Progenitor cell of endocrine pancreas (in vitro differentiated cells): Measurements from ENCODE around the gene VASP. TPM values are rescaled to one million over a fixed set of nuclear protein-coding genes. Genes with fewer than 3 reads are reported as not detected.
A peak's percentile ranks its signal among the peaks of the same experiment; 100 is the strongest.

ENCODE experiments used
- DNase-seq: peaks from one replicate; pipeline ENCODE4 v3.0.0; 2021; ENCODE audit warnings: low spot score; ENCODE audit not compliant: unreplicated experiment
- H3K27ac Mint-ChIP-seq: 2 replicates; pipeline ENCODE4 v1.8.0; 2021; ENCODE audit warnings: mild to moderate bottlenecking, moderate library complexity, mixed read lengths
- H3K27me3 Mint-ChIP-seq: 2 replicates; pipeline ENCODE4 v1.8.0; 2021; ENCODE audit warnings: mixed read lengths
- H3K36me3 Mint-ChIP-seq: 2 replicates; pipeline ENCODE4 v1.8.0; 2022; ENCODE audit warnings: mixed read lengths; ENCODE audit not compliant: insufficient read depth
- H3K4me1 Mint-ChIP-seq: 2 replicates; pipeline ENCODE4 v1.8.0; 2021; ENCODE audit warnings: low read depth, mixed read lengths
- H3K4me3 Mint-ChIP-seq: 2 replicates; pipeline ENCODE4 v1.8.0; 2021; ENCODE audit warnings: low read depth, mild to moderate bottlenecking, moderate library complexity, mixed read lengths
- H3K9me3 Mint-ChIP-seq: 2 replicates; pipeline ENCODE4 v1.8.0; 2021; ENCODE audit warnings: low read depth, mixed read lengths
- total RNA-seq: library from RNA; stranded (reverse); gene quantifications from 2 replicates; pipeline ENCODE4 v1.2.1, GENCODE V29; 2021
- TF ChIP-seq, protein P1 (sequence below): fragments of 200-600 bp; sonication (generic); IDR thresholded peaks from one replicate; pipeline ENCODE4 v1.5.0; 2021; ENCODE audit warnings: antibody characterized with exemption, mild to moderate bottlenecking; ENCODE audit not compliant: unreplicated experiment

Gene VASP
- total RNA-seq, 1 donor from 2014 or later, result 94.9 TPM

DNA sequence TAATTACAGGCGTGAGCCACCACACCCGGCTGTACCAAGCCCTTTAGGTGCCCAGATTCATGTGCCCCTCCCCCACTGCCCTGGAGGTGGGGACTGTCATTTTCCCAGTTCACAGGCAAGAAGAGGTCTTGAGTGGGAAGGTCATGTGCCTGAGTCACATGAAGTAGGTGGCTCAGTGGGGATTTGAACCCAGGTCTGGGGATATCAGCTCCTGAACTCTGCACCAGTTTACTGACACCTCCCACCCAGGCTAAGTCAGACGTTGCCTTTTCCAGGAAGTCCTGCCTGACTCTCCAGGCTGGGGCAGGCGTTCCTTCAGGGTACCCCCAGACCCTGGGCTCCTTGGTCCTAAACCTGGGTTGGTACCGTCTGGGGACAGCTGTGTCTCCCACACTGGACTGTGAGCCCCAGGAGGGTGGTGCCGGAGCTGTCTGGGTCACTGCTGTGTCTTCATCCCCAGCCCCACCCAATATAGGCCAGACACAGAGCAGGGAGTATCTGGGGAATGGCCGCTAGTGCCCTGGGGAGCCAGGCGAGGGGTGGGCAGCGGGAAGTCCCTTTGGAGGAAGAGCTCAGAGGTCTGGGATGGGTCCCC lies 8.6 kb downstream of the VASP start:
- peaks cover 4% of the 10 kb centered on the region for H3K4me1 Mint-ChIP-seq
- H3K4me3 Mint-ChIP-seq, result no peak overlapping the region
- no peak for DNase-seq
- no peaks in the 10 kb centered on the region for H3K27me3 Mint-ChIP-seq
- H3K9me3 Mint-ChIP-seq, result no peaks in the 10 kb centered on the region
- H3K27ac Mint-ChIP-seq, result peak overlapping the region; percentile 71
- TF ChIP-seq, protein P1, sequence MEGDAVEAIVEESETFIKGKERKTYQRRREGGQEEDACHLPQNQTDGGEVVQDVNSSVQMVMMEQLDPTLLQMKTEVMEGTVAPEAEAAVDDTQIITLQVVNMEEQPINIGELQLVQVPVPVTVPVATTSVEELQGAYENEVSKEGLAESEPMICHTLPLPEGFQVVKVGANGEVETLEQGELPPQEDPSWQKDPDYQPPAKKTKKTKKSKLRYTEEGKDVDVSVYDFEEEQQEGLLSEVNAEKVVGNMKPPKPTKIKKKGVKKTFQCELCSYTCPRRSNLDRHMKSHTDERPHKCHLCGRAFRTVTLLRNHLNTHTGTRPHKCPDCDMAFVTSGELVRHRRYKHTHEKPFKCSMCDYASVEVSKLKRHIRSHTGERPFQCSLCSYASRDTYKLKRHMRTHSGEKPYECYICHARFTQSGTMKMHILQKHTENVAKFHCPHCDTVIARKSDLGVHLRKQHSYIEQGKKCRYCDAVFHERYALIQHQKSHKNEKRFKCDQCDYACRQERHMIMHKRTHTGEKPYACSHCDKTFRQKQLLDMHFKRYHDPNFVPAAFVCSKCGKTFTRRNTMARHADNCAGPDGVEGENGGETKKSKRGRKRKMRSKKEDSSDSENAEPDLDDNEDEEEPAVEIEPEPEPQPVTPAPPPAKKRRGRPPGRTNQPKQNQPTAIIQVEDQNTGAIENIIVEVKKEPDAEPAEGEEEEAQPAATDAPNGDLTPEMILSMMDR, result no peak
- peaks cover 13% of the 10 kb centered on the region for H3K36me3 Mint-ChIP-seq

DNA sequence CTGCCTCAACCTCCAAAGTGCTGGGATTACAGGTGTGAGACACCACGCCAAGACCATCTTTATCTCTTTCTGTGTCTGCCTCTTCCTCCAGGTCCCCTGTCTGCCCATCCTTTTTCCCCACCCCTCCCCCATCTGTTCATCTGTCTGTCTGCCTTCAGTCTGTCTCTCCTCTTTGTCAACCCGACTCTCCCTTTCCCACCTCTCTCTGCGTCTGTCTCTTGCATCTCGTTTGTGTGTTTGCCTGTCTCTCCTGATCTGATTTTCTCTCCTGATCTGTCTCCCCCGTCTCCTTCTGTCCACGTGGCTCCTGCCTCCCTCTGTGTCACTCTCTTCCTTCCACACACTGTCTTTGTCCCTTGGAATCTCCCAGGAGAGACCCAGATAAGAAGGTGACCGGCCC lies 10.0 kb downstream of the VASP start:
- DNase-seq, result no peak
- Mint-ChIP-seq H3K27me3 (no peaks in the 10 kb centered on the region), H3K36me3 (peaks cover 13% of the 10 kb centered on the region), H3K4me3 (no peak overlapping the region), H3K4me1 (peaks cover 4% of the 10 kb centered on the region), H3K27ac (peak overlapping the region; percentile 57), H3K9me3 (no peaks in the 10 kb centered on the region)
- TF ChIP-seq, protein P1, result no peak

DNA sequence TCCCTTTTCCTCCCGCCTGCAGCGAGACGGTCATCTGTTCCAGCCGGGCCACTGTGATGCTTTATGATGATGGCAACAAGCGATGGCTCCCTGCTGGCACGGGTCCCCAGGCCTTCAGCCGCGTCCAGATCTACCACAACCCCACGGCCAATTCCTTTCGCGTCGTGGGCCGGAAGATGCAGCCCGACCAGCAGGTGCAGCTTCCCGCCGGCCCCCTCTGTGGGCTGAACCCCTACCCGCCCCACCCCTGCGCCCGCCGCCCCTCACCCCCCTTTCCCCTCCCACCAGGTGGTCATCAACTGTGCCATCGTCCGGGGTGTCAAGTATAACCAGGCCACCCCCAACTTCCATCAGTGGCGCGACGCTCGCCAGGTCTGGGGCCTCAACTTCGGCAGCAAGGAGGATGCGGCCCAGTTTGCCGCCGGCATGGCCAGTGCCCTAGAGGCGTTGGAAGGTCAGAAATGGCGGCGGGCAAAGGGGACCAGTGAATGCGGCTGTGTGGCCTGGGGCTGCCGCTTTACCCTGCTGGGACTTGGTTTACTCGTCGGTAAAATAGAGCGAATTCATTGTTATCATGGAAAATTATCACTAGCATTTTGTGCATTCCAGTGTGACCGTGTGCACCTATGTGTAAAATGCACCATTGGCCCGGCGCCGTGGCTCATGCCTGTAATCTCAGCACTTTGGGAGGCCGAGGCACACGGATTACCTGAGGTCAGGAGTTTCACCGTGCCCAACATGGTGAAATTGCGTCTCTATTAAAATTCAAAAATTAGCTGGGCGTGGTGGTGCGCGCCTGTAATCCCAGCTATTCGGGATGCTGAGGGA lies 10.6 kb downstream of the VASP start:
- Mint-ChIP-seq H3K9me3 (no peaks in the 10 kb centered on the region), H3K27ac (peak overlapping the region; percentile 57), H3K4me3 (no peak overlapping the region), H3K4me1 (peaks cover 4% of the 10 kb centered on the region), H3K27me3 (no peaks in the 10 kb centered on the region), H3K36me3 (peaks cover 13% of the 10 kb centered on the region)
- TF ChIP-seq, protein P1, result no peak
- DNase-seq, result no peak

DNA sequence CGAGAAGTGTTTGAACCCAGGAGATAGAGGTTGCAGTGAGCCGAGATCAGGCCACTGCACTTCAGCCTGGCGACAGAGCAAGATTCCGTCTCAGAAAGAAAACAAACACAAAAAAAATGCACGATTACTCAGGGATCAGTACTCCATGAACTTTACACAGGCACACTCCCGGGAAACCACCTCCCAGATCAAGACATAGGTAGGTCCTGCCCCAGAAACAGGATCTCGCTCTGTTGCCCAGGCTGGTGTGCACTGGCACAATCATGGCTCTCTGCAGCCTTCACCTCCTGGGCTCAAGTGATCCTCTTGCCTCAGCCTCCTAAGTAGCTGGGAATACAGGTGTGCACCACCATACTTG lies 11.2 kb downstream of the VASP start:
- H3K4me1 Mint-ChIP-seq, result peaks cover 4% of the 10 kb centered on the region

More for the DNA sequence above, 11.2 kb downstream of the VASP start:
- Mint-ChIP-seq H3K4me3 (no peak overlapping the region), H3K36me3 (peaks cover 13% of the 10 kb centered on the region), H3K27ac (no peak overlapping the region), H3K27me3 (no peaks in the 10 kb centered on the region), H3K9me3 (no peaks in the 10 kb centered on the region)
- TF ChIP-seq, protein P1, result no peak
- no peak for DNase-seq
